Subcutaneous adipose tissue (tissue), 4 donors: Measurements from ENCODE around the gene MRTFB. TPM values are rescaled to one million over a fixed set of nuclear protein-coding genes. Genes with fewer than 3 reads are reported as not detected.

Experiments
- small RNA-seq: library from RNA; depleted of rRNA; stranded (forward); fragments of <200 nt; gene quantifications from one replicate; pipeline ENCODE3, GENCODE V24; 2016
- total RNA-seq, 4 donors: library from RNA; depleted of rRNA; stranded (reverse); fragments of >200 nt; gene quantifications; one replicate each; pipeline ENCODE4 v1.1.0, GENCODE V29; 2016

MRTFB gene
- total RNA-seq, 4 donors from 2014 or later: 48.1 to 92.1 (median 66.9) TPM

Small RNA genes within 50 kb of the gene (small RNA-seq; reads per million reads assigned to genes)
- gene MIR193B (141 reads per million, percentile 98 among the genes with 10 or more reads in this experiment), gene MIR365A (1.6 reads per million, percentile 23 among the genes with 10 or more reads in this experiment), gene RF00019 (0.49 reads per million)

Other genes with a start within 250 kb of the MRTFB start
- gene ERCC4, start 151.2 kb upstream of the MRTFB start, total RNA-seq: 10 to 100 TPM in 1 of 4 donors, 1 to 10 TPM in 3; 4.6 to 10.8 (median 8.5) TPM